Measurements from ENCODE around the gene NPTXR.
"Not testable (repeated sequence)": the region's sequence is repeated elsewhere in the genome, so short reads cannot be mapped to it uniquely, and the experiment has no call there.

The NPTXR gene

DNA sequence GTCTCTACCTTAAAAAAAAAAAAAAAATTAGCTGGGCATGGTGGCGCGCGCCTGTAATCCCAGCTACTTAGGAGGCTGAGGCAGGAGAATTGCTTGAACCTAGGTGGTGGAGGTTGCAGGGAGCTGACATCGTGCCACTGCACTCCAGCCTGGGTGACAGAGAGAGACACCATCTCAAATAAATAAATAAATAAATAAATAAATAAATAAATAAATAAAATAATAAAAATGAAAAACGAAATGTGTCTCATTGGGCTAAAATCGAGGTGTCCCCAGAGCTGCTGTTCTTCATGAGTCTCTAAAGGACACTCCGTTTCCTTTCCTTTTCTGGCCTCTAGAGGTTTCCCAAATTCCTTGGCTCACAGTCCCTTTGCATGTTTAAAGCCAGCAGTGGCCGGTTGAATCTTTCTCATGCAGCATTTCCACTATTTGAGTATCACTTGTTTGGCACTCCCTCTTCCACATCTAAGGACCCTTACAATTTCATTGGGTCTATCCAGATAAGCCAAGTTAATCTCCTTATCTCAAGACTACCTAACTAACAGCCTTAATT lies 38.7 kb downstream of the NPTXR start:
- in situ Hi-C loops (cut with MboI; ENCODE audit: low sequenced_read_pairs), result not testable (repeated sequence)

DNA sequence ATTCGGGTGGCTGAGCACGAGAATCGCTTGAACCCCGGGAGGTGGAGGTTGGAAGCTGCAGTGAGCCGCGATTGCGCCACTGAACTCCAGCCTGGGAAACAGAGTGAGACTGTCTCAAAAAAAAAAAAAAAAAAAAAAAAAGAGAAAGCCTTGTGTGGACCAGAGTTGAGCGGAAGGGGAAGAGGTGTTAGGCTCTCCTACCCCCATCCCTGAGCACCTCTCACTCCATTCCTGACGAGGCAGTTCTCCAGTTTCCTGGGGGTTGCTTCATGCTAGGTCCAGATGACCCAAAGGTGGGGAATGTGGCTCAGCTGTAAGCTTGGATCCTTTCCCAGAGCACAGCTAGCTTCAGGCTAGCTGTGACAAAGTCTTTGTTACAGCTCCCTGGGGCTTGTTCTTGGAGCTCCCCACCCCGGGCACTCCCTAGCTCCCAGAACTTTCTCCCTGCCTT lies 41.1 kb downstream of the NPTXR start:
- in situ Hi-C loops (cut with MboI; ENCODE audit: low sequenced_read_pairs), result no loop called here

DNA sequence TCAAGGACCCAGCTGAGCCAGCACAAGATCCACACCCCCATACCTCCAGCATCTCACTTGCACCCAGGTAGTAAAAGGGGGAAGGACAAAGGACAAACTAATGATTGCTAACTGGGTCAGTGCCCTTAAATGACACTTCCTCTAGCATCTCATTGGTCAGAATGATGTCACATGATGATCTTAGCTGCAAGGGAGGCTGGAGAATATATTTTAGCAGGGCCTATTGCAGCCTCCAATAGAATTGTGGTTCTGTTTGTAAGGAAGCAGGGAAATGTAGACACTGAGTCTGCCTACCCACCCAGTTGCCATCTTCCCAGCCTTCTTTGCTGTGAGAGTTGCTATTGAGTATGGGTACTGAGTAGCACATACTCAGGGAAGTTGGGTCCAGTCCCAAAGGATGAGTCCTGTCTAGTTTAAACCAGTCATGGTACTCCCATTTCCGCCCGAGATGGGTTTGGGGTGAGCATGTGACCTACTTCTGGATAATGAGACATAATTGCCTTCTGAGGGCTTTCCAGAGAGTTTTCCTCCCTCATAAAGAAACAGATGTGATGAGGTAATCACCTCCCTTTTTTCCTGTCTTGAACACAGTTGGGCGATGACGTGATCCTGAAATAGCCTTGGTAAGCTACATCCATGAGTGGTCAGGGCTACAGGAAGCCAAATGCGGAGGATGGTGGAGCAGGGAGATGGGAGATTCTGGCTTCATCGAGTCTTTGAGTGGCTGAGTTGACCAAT lies 44.4 kb downstream of the NPTXR start:
- in situ Hi-C loops (cut with MboI; ENCODE audit: low sequenced_read_pairs), result no loop called here

DNA sequence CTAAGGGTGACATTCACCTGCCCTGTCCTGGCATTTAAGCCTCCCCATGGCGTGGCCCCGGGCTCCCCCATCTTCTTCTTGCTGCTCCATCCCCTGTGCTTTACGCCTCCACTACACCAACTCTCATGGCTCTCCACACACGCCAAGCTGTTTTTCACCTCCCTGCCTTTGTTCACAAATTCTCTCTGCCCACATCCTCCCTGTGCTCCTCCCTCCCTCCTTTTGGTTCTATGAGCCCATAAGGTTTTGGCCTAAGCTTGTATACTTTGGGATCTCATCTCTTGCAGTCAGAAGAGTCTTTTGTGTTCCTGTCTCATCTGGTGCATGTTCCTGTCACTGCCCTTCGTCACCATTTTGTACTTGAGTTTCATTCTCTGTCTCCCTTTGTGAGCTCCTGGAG lies 45.3 kb downstream of the NPTXR start:
- in situ Hi-C loops (cut with MboI; ENCODE audit: low sequenced_read_pairs), result no loop called here

DNA sequence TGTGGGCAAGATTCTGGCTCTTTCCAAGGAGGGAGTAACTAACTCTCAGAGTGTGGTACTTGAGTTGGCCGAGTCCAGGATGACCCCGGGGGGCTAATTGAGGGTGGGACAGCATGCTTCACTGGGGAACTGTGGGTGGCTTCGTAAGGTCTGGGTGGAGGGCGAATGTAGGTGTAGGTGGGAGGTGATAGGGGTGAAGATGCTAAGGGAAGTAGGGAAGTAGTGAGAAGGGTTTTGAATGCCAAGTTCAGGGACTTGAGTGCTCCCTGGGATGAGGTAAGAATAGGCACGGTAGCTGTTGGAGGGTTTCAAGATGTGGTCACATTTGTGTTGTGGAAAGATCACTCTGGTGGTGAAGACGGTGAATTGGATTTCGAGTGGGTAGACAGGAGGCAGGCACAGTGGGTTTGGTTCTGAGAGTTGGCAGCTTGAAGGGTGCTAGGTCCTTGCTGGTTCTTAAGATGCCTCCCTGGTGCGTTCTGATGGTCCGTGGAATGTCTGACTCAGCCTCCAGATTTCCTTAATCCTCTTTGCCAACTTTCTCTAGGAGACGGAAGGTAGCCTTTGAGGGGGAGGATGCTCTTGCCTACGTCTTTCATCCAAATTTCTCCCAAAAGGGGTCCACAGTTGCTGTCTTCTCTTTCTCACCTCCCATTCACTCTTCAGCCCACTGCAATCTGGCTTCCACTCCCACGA lies 47.4 kb downstream of the NPTXR start:
- in situ Hi-C loops (cut with MboI; ENCODE audit: low sequenced_read_pairs), result no loop called here

DNA sequence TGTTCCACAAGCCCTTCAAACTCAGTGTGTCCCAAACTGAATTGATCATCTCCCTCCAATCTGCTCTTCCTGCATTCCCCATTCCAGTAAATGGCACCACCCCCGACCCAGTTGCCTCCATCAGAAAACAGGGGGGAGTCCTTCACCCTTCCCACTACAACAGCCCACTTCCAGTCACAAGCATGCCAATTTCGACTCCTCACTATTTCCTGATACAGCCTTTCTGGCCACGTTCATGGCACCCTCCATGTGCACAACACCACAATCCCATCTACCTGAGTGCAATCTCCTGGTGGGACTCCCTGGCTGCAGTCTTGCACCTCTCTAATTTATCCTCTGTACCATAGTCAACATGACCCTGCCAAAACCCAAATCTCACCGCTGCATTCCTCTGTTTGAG lies 48.3 kb downstream of the NPTXR start:
- in situ Hi-C loops (cut with MboI; ENCODE audit: low sequenced_read_pairs), result no loop called here

DNA sequence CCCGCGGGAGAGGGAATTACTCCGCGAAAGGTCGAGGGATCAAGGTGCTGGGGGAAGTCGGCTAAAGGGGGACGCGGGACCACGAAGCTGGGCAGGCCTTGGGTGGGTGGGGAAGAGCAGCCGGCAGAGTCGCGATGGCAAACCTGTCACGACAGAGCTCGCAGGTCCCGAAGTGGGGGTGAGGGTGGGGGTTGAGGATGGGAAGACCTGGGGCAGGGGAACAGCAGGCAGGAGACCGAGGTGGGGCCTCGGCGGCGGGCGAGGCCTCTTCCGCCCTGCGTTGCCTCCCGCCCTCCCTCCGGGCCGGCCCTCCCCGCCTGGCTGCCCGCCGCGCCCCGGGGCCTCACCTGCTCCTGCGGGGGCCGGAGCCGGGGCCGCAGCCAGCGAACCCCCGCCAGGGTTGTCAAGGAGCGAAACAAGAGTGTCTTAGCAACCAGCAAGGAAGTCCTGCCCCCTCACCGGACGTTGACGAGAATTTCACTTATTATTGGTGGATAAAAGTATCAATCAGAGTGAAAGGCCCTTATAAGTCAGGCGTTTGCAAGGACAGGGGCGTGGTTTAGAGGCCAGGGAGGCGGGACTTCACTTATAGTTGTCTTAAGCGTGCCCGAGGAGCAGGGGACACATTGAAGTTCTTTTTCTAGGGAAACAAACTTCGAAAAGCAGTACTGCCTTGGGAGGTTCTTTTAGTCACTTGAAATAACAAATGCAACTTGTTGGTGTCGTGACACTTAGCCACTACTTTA lies 49.9 kb downstream of the NPTXR start, which contains the start of gene DNAL4:
TSS of gene DNAL4 (minus strand) at position 423 of the 746 bp plus-strand sequence. CDS start 11,412 bp downstream, outside the sequence.
- in situ Hi-C loops (cut with MboI; ENCODE audit: low sequenced_read_pairs), result no loop called here

DNA sequence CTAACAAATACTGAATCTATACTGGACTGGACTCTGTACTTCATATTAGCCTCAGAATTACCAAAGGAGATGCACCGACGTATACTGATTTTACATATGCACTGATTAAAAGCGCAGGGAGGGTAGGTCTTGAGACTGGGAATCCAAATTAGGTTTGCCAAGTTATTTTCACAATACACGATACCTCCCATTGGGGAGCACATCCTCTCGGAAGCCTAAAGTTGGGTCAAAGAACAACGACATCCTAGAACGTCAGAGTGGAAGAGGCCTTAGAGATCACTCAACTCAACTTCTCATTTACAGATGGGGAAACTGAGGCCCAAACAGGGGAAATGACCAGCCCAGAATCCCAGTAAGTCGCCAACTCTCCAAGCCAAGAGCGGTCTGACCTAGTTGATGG lies 50.5 kb downstream of the NPTXR start:
- in situ Hi-C loops (cut with MboI; ENCODE audit: low sequenced_read_pairs), result no loop called here

DNA sequence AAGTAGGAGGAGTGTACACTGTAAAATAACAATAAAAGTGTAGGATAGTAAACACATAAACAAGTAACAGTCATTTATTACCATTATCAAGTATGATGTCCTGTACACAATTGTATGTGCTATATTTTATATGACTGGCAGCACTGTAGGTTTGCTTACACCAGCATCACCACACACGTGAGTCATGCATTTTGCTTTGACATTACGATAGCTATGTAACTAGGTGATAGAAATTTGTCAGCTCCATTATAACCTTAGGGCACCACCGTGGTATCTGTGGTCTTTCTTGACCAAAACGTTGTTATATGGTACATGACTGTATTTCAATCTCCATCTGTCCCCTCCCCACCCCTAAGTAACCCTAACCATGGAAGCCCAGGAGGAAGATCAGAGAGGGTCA lies 51.0 kb downstream of the NPTXR start:
- in situ Hi-C loops (cut with MboI; ENCODE audit: low sequenced_read_pairs), result no loop called here

DNA sequence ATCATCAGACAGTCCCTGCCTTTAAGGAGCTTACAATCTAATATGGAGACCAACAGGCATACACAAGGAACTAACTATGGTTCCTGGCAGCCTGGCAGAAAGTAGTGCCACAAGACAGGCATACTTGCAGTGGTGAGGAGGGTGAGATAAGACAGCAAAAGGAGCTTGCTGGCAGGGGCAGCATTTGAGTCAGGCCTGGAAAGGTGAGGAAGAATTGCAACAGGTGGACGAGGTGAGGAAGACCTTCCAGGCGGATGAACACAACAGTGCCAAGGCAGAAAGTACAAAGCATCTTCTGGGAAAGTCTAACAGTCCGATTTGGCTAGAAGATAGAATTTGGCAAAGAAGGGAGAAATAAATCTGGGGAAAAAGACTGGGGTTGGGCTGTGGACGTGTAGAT lies 54.2 kb downstream of the NPTXR start:
- in situ Hi-C loops (cut with MboI; ENCODE audit: low sequenced_read_pairs), result no loop called here

DNA sequence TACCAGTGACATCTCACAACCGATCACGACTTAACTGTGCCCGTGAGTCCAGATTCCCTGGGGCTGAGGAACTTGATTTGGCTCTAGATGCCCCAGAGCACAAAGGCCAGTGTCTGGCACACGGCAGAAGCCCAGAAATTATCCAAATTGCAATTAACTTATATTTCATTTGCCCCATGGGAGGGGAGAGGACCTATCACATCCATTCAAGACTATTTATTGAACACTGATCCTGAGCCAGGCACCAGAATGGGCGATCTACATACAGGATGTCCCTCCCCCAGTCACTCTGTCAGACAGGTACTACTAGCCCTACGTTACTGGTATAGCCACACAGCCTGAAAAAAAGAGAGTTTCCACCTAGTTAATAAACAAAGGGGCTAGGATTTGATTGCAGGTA lies 55.0 kb downstream of the NPTXR start:
- in situ Hi-C loops (cut with MboI; ENCODE audit: low sequenced_read_pairs), result no loop called here

DNA sequence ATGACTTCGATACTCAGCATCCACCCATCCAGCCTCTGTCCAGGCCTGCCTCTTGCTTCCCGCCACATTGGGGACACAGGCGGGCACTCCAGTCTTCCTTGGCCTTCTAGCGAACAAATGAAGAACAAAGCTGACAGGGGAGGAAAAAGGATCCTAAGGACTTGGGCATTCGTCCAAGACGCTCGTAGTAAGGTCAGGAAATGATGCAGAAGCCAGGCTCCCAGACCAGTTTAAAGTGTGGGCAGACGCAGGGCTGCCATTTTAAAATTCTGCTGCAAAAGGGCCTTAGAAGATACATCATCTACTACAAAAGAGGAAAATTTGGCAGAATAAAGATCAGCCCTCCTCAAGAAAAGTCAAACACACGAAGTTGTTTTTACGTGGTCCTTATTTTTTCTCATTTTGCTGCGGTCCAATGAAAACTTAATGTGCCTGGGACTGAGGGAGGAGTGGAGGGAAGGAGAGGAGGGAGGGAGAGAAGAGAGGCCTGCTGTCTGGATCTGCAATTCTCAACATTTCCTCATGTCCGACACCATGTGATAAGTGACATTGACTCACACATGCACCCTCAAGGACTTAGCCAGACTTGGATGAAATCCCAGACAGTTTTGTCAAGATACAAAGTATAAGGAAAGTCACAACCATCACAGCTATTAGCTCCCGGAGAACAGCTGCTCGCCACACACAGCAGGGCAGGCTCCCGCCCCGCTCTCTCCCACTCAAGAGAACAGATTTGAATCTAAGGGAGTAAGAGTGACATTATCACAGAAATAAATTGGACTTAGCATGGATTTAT lies 55.6 kb downstream of the NPTXR start:
- in situ Hi-C loops (cut with MboI; ENCODE audit: low sequenced_read_pairs), result no loop called here

DNA sequence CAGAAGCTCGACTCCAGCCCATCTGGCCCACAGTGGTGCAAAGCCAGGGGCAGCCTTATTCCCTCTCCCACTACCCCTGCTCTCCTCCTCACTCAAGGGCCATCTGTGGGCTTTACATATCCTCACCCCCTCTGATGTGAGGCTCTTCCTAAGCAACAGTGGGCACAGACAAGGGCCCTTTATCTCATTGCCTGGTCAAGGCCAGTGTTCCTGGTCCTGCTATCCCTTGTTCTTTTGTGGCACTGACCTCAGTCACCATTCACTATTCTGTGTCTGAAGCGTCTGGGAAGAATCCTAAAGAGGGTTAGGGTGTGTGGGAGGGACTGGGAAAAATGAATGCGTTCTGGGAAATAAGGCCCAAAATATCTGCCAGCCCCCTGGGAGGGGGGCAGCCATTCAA lies 57.2 kb downstream of the NPTXR start:
- in situ Hi-C loops (cut with MboI; ENCODE audit: low sequenced_read_pairs), result no loop called here

DNA sequence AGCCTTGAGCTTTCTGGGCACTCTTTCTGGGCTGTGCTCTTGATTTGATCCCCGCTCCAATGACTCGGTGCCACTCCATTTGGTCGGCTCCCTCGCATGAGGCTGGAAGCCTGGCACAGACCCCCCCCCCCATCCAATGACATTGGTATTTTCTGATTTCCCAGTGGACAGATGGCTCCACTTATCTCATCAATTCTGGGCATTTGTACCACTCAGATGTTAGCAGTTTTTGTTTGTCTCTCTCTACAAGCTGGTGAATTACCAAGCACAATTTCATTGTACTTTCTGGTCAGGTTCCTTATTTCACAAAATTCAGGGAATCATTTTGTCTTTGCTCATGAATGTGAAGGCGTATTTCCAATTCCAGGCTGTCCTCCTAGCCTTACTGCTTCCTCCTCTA lies 59.0 kb downstream of the NPTXR start:
- in situ Hi-C loops (cut with MboI; ENCODE audit: low sequenced_read_pairs), result no loop called here

DNA sequence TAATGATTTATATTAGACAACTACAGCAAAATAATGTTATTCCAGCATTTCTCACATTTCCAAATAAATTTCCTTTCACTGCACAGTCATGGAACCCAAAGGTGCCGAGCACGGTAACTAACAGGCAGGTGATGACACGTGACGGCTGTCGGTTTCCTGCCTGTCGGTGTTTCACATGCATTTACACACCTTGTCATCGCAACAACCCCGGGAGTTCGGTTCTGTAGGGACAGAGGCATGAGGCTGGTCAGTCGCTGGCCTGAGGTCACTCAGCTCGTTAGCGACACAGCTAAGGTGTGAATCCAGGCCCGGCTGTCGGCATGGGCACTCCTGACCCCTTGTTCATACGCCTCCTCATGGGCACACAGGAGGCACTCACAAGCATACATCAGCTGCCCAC lies 59.8 kb downstream of the NPTXR start:
- in situ Hi-C loops (cut with MboI; ENCODE audit: low sequenced_read_pairs), result no loop called here

DNA sequence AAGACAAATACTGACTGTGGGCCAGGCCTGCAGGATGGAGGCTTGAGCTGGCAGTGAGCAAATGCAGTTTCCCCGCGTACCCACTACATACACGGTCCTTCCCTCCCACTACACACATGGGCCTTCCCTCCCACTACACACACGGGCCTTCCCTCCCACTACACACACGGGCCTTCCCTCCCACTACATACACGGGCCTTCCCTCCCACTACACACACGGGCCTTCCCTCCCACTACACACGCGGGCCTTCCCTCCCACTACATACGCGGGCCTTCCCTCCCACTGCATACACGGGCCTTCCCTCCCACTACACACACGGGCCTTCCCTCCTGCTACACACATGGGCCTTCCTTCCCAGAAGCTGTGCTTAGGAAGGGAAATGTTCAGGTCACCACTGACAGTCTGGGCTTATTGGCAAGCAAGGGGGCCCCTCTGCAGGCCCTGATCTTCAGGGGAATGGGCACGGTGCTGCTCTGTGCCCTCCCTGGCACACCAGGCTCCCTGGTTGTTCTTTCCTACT lies 60.7 kb downstream of the NPTXR start:
- in situ Hi-C loops (cut with MboI; ENCODE audit: low sequenced_read_pairs), result no loop called here

DNA sequence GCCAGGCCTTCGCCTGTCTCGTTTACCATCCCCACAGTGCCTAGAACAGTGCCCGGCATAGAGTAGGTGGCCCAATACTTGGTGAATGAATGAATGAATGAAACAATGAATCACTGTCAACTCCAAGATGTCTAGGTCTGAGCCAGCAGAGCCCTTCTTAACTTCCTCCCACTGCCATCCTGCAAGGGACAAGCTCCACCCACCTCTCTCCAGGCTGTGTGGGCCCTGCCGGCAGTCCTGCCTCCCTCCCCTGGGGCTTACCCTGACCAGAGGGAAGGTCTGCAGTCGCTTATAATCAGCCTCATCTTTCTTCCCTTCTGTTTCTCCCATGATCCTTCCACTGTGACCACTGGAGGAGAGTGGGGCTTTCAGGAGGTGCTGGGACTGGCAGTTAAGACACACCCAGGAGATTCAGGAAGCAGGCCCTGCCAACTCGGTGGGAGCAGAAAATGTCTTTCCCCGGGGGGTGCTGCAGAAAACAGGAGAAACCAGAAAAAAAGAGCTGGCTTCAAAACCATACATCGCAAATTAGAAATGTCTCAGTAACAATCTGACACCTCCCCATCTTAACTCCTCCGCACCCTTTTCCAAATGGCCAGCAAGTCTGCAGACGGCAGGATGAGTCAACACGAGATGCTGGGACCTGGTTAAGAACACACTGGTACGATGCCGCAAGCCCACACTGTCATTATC lies 61.3 kb downstream of the NPTXR start:
- in situ Hi-C loops (cut with MboI; ENCODE audit: low sequenced_read_pairs), result no loop called here

DNA sequence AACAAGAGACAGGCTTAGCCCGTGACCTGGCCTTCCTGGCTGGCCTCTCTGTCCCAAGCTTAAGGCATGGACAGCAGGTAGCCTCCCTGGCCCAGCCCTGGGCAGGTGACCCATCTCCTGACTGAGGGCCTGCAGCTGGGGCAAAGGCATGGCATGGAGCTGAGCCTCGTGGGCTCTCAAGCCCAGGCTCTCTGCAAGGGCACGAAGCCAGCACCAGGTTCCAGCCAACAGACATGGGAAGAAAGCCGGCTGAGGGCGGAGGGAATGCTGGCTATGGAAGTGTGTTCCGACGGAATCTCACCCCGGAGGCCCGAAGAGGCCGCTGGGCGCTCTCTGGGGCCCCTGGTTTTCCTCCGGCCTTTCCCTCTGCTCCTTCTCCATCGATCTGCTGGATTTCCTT lies 62.8 kb downstream of the NPTXR start:
- in situ Hi-C loops (cut with MboI; ENCODE audit: low sequenced_read_pairs), result no loop called here

DNA sequence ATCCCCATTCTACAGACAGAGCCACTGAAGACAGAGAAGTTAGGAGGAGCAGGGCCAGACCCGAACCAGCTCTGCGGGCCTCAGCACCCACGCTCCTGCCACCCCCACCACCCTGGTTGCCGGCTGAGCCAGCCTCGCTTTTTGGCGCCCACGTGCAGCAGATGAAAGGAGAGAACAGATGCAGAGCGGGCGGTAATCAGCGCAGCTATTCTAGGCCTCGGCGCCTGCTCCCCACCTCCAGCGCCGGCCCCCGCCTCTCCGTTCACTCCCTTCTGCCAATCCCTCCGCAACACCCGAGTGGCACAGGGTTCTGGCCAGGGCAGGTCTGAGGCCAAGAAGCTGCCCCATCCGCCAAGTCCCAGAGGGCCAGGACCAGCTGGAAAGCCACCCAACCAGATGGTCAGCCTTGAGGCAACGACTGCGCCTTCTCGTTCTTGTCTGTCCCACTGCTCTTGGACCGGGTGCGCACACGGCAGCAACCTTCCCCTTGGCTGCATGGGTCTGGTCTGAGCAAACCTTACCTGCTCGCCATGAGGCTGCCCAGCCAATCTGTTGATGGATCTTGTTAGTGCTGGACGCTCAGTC lies 66.6 kb downstream of the NPTXR start:
- in situ Hi-C loops (cut with MboI; ENCODE audit: low sequenced_read_pairs), result no loop called here

Measured in HL-60/S4 treated with retinoic acid at 250 ng/mL for 4 days and 3 days (cell line).